HepG2 (cell line): ENCODE results near the gene MAN2A1. TPM values are rescaled to one million over a fixed set of nuclear protein-coding genes. Genes with fewer than 3 reads are reported as not detected.
A peak's percentile ranks its signal among the peaks of the same experiment; 100 is the strongest.

ENCODE experiments used
- AKAP8 ChIP-seq: sonication (generic); formaldehyde crosslinking; IDR thresholded peaks from 2 replicates; pipeline ENCODE4 v1.5.1; 2020; ENCODE audit warnings: mild to moderate bottlenecking, missing genetic modification reagents
- BCL6 ChIP-seq: IDR thresholded peaks from 2 replicates; pipeline ENCODE4 v1.6.1; 2016; ENCODE audit warnings: missing genetic modification reagents, missing compliant biosample characterization
- CBFB ChIP-seq: sonication (generic); formaldehyde crosslinking; IDR thresholded peaks from 2 replicates; pipeline ENCODE4 v1.4.0; 2020; ENCODE audit warnings: missing genetic modification reagents
- CHD2 ChIP-seq: IDR thresholded peaks from 2 replicates; pipeline ENCODE4 v1.6.1; 2011; ENCODE audit warnings: low read depth, low read length, improper control_type of control experiment
- DPF2 ChIP-seq: sonication (generic); formaldehyde crosslinking; IDR thresholded peaks from 2 replicates; pipeline ENCODE4 v1.4.0; 2020; ENCODE audit warnings: mild to moderate bottlenecking, low read depth, missing genetic modification reagents, borderline replicate concordance
- KLF16 ChIP-seq, 2 experiments: sonication (generic) in 1 of 2; formaldehyde crosslinking in 1 of 2; IDR thresholded peaks; 2 replicates each; pipeline versions ENCODE4 v1.6.1 to v1.8.0; 2016 to 2023; ENCODE audit warnings: missing genetic modification reagents in 2 of 2, missing compliant biosample characterization in 1 of 2
- MTA3 ChIP-seq: sonication (generic); formaldehyde crosslinking; IDR thresholded peaks from 2 replicates; pipeline ENCODE4 v1.4.0; 2020; ENCODE audit warnings: missing genetic modification reagents
- NFATC3 ChIP-seq: sonication (generic); formaldehyde crosslinking; IDR thresholded peaks from 2 replicates; pipeline ENCODE4 v1.5.1; 2020; ENCODE audit warnings: mild to moderate bottlenecking, missing genetic modification reagents
- NR3C1 ChIP-seq: sonication (generic); formaldehyde crosslinking; IDR thresholded peaks from 2 replicates; pipeline ENCODE4 v1.4.0; 2020; ENCODE audit warnings: missing genetic modification reagents
- PHF8 ChIP-seq: sonication (generic); formaldehyde crosslinking; IDR thresholded peaks from 2 replicates; pipeline ENCODE4 v1.5.0; 2020; ENCODE audit warnings: missing genetic modification reagents
- PRPF4 ChIP-seq: fragments of 200-400 bp; formaldehyde crosslinking; IDR thresholded peaks from 2 replicates; pipeline ENCODE4 v1.6.1; 2016; ENCODE audit warnings: low read length, low read depth; ENCODE audit not compliant: poor library complexity, severe bottlenecking
- SETDB1 ChIP-seq: sonication (generic); formaldehyde crosslinking; IDR thresholded peaks from 2 replicates; pipeline ENCODE4 v1.5.1; 2020; ENCODE audit warnings: missing genetic modification reagents, mild to moderate bottlenecking, borderline replicate concordance
- SKI ChIP-seq: fragments of 450-650 bp; IDR thresholded peaks from one replicate; pipeline ENCODE4 v1.6.1; 2018; ENCODE audit warnings: mild to moderate bottlenecking; ENCODE audit not compliant: partially characterized antibody
- ZBTB38 ChIP-seq: sonication (generic); formaldehyde crosslinking; IDR thresholded peaks from 2 replicates; pipeline ENCODE4 v1.5.1; 2020; ENCODE audit warnings: mild to moderate bottlenecking, missing genetic modification reagents
- ZNF234 ChIP-seq: sonication (generic); formaldehyde crosslinking; conservative IDR thresholded peaks from 2 replicates; pipeline ENCODE4 v1.5.1; 2020; ENCODE audit warnings: mild to moderate bottlenecking, missing genetic modification reagents
- ZNF260 ChIP-seq: sonication (generic); formaldehyde crosslinking; IDR thresholded peaks from 2 replicates; pipeline ENCODE4 v1.4.0; 2020; ENCODE audit warnings: missing genetic modification reagents, low read depth, mild to moderate bottlenecking, borderline replicate concordance
- ZNF660 ChIP-seq: sonication (generic); formaldehyde crosslinking; IDR thresholded peaks from 2 replicates; pipeline ENCODE4 v1.5.1; 2020; ENCODE audit warnings: mild to moderate bottlenecking, low read depth, missing genetic modification reagents, borderline replicate concordance
- ZNF749 ChIP-seq: sonication (generic); formaldehyde crosslinking; IDR thresholded peaks from 2 replicates; pipeline ENCODE4 v1.8.0; 2022; ENCODE audit warnings: mild to moderate bottlenecking, missing genetic modification reagents, moderate library complexity, borderline replicate concordance
- polyA plus RNA-seq, 8 experiments: library from polyadenylated mRNA; depleted of rRNA in 3 of 8; stranded (reverse) in 7 of 8; unstranded in 1 of 8; fragments of >200 nt; fragmentation: Illumina TruSeq in 4 of 8; extraction: Trizol in 4 of 8; gene quantifications; 2 replicates each; pipeline versions ENCODE4 v1.2.1 to v1.2.3, GENCODE V29; 2011 to 2016; ENCODE audit warnings: low read depth in 4 of 8, missing spikeins in 1 of 8, mixed read lengths in 1 of 8; ENCODE audit not compliant: insufficient read depth in 1 of 8
- total RNA-seq, 5 experiments: library from RNA; depleted of rRNA; stranded (reverse); fragments of >200 nt; fragmentation: Illumina TruSeq; extraction: Trizol; gene quantifications; 2 replicates each; pipeline ENCODE4 v1.2.3, GENCODE V29; 2016; ENCODE audit warnings: low read depth in 1 of 5
- TF ChIP-seq, protein P1 (sequence below): sonication (generic); formaldehyde crosslinking; IDR thresholded peaks from 2 replicates; pipeline ENCODE4 v1.4.0; 2020; ENCODE audit warnings: missing genetic modification reagents, mild to moderate bottlenecking, borderline replicate concordance
- TF ChIP-seq, protein P2 (sequence below): sonication (generic); formaldehyde crosslinking; IDR thresholded peaks from 2 replicates; pipeline ENCODE4 v1.8.0; 2023; ENCODE audit warnings: mild to moderate bottlenecking, missing genetic modification reagents
- TF ChIP-seq, protein P3 (sequence below): sonication (generic); formaldehyde crosslinking; IDR thresholded peaks from 2 replicates; pipeline ENCODE4 v1.8.1; 2023; ENCODE audit warnings: mild to moderate bottlenecking, missing genetic modification reagents, borderline replicate concordance
- TF ChIP-seq, protein P4 (sequence below): sonication (generic); formaldehyde crosslinking; IDR thresholded peaks from 2 replicates; pipeline ENCODE4 v1.5.0; 2020; ENCODE audit warnings: missing genetic modification reagents

MAN2A1 gene
- total and polyA plus RNA-seq, 2 of the 13 experiments (the other 11 are each of a cell fraction or from before 2014, with no cell fraction given) = 56.2 to 80.5 TPM

DNA sequence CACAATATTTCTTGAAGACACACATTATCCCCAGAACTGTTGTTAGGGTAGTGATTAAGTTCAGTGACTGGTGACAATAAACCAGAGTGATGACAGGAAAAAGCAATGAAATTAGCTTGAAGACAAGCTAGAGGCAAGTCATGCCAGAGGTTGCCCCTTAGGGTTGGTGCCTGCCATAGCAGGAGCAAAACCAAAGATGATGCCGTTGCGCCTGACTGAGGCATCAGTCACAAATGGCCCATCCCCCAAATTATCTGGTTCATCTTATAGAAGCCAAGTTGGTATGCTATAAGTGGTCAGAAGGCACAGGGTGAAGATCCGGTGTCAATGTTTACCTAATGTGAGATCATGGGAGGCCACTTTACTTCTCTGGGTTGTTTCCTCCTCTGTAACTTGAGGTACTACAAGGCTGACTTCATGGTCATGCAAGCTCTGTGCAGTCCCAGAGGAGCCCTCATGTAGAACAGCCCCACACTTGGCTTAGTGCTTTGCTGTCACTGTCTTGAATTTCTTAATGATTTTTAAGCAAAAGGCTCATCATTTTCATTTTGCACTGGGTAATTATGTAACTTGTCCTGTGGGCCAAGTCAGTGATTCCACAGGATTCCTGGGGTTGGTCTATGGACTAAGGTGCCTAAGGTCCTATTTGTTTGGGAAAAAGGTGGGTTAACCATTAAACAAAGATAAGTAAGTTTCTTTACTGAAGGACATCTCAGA lies 211.3 kb downstream of the MAN2A1 start (continued):
- TF ChIP-seq, protein P1, sequence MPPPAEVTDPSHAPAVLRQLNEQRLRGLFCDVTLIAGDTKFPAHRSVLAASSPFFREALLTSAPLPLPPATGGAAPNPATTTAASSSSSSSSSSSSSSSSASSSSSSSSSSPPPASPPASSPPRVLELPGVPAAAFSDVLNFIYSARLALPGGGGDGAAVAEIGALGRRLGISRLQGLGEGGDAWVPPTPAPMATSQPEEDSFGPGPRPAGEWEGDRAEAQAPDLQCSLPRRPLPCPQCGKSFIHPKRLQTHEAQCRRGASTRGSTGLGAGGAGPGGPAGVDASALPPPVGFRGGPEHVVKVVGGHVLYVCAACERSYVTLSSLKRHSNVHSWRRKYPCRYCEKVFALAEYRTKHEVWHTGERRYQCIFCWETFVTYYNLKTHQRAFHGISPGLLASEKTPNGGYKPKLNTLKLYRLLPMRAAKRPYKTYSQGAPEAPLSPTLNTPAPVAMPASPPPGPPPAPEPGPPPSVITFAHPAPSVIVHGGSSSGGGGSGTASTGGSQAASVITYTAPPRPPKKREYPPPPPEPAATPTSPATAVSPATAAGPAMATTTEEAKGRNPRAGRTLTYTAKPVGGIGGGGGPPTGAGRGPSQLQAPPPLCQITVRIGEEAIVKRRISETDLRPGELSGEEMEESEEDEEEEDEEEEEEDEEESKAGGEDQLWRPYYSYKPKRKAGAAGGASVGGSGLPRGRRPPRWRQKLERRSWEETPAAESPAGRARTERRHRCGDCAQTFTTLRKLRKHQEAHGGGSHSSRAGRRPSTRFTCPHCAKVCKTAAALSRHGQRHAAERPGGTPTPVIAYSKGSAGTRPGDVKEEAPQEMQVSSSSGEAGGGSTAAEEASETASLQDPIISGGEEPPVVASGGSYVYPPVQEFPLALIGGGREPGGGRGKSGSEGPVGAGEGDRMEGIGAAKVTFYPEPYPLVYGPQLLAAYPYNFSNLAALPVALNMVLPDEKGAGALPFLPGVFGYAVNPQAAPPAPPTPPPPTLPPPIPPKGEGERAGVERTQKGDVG = no peak
- TF ChIP-seq ZBTB38 (CRISPR knock-in tag) (no peak), ZNF749 (CRISPR knock-in tag) (peak; percentile 18; the same call in 1 of the 2 replicates), ZNF660 (CRISPR knock-in tag) (no peak), AKAP8 (CRISPR knock-in tag) (no peak), KLF16 (CRISPR knock-in tag; IDR thresholded peaks at IDR 0.05) (peak in 1 of 2 experiments; percentile 41; a peak in 1 of 4 replicates), CBFB (CRISPR knock-in tag) (no peak; the same call in none of the 2 replicates), ZNF234 (CRISPR knock-in tag) (0 out of 2 replicates have a peak, but pooled peaks have one; percentile 28), NFATC3 (CRISPR knock-in tag) (no peak), NR3C1 (CRISPR knock-in tag) (no peak), CHD2 (no peak), SKI (peak; percentile 51), DPF2 (no peak; the same call in 1 of the 2 replicates), ZNF260 (CRISPR knock-in tag) (no peak), MTA3 (no peak), SETDB1 (no peak), PRPF4 (no peak), PHF8 (CRISPR knock-in tag) (no peak), BCL6 (peak; percentile 66)
- TF ChIP-seq, protein P2, sequence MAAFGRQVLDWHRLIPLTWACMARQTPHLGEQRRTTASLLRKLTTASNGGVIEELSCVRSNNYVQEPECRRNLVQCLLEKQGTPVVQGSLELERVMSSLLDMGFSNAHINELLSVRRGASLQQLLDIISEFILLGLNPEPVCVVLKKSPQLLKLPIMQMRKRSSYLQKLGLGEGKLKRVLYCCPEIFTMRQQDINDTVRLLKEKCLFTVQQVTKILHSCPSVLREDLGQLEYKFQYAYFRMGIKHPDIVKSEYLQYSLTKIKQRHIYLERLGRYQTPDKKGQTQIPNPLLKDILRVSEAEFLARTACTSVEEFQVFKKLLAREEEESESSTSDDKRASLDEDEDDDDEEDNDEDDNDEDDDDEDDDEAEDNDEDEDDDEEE (CRISPR knock-in tag) = no peak
- TF ChIP-seq, protein P3, sequence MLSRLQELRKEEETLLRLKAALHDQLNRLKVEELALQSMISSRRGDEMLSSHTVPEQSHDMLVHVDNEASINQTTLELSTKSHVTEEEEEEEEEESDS (CRISPR knock-in tag) = no peak
- TF ChIP-seq, protein P4, sequence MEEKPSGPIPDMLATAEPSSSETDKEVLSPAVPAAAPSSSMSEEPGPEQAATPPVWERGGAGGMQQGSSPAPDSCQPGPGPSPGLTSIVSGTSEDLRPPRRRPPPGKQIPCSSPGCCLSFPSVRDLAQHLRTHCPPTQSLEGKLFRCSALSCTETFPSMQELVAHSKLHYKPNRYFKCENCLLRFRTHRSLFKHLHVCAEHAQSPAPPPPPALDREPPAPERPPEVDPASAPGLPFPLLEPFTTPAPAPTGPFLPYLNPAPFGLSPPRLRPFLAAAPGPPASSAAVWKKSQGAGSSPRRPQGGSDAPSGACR (CRISPR knock-in tag) = peak; percentile 37; the same call in 1 of the 2 replicates
